AG04449 (cell line): Measurements from ENCODE around the gene MBTD1.

Source experiments
- CTCF ChIA-PET: fragments of 350-600 bp; formaldehyde crosslinking; extraction: SDS; loops from one replicate; lab custom pipeline; 2021; ENCODE audit warnings: antibody characterized with exemption; lab: Yijun Ruan, JAX
- POLR2A ChIA-PET: fragments of 400-600, 350-600 bp; formaldehyde crosslinking; extraction: SDS; loops from one replicate; lab custom pipeline; 2020; ENCODE audit warnings: antibody characterized with exemption, inconsistent platforms; lab: Yijun Ruan, JAX
- DNase-seq: peaks from one replicate; pipeline ENCODE4 v3.0.0-alpha.2; 2010; ENCODE audit warnings: low read depth, low spot score
- H3K4me3 ChIP-seq: 2 replicates; pipeline ENCODE4 v1.5.1; 2011; ENCODE audit warnings: low read depth, mild to moderate bottlenecking, control low read depth, low read length
- TF ChIP-seq, protein P1 (sequence below): IDR thresholded peaks from one replicate; pipeline ENCODE4 v1.5.1; 2011; ENCODE audit warnings: mild to moderate bottlenecking, moderate library complexity, low read length, control low read depth, inconsistent platforms; ENCODE audit not compliant: insufficient read depth; ENCODE audit errors: missing control alignments

Gene MBTD1

DNA sequence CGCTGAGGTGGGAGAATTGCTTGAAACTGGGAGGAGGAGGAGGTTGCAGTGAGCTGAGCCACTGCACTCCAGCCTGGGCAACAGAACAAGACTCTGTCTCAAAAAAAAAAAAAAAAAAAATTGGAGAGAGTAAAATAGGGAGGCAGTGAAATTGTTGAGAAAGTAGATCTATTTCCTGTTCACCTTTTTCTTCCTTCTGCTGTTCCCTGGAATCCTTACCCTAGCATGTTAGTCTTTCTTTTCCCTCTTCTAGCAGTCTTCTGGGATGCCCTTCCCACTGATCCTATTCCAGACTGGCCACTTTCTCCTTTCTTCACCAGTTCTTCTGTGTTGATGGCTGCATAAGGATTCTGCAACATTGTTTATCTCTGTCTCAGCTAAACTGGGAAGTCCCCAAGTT is 90.5 kb downstream of the MBTD1 start:
- no peak for DNase-seq
- ChIA-PET POLR2A (no interaction called here), CTCF (interaction anchor here (1.9 kb wide), 1 partner anchor 169 kb away, joined by 6 read pairs; no protein-coding TSS in a partner anchor)
- no peak overlapping the region for H3K4me3 ChIP-seq
- TF ChIP-seq, protein P1, sequence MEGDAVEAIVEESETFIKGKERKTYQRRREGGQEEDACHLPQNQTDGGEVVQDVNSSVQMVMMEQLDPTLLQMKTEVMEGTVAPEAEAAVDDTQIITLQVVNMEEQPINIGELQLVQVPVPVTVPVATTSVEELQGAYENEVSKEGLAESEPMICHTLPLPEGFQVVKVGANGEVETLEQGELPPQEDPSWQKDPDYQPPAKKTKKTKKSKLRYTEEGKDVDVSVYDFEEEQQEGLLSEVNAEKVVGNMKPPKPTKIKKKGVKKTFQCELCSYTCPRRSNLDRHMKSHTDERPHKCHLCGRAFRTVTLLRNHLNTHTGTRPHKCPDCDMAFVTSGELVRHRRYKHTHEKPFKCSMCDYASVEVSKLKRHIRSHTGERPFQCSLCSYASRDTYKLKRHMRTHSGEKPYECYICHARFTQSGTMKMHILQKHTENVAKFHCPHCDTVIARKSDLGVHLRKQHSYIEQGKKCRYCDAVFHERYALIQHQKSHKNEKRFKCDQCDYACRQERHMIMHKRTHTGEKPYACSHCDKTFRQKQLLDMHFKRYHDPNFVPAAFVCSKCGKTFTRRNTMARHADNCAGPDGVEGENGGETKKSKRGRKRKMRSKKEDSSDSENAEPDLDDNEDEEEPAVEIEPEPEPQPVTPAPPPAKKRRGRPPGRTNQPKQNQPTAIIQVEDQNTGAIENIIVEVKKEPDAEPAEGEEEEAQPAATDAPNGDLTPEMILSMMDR, result no peak

DNA sequence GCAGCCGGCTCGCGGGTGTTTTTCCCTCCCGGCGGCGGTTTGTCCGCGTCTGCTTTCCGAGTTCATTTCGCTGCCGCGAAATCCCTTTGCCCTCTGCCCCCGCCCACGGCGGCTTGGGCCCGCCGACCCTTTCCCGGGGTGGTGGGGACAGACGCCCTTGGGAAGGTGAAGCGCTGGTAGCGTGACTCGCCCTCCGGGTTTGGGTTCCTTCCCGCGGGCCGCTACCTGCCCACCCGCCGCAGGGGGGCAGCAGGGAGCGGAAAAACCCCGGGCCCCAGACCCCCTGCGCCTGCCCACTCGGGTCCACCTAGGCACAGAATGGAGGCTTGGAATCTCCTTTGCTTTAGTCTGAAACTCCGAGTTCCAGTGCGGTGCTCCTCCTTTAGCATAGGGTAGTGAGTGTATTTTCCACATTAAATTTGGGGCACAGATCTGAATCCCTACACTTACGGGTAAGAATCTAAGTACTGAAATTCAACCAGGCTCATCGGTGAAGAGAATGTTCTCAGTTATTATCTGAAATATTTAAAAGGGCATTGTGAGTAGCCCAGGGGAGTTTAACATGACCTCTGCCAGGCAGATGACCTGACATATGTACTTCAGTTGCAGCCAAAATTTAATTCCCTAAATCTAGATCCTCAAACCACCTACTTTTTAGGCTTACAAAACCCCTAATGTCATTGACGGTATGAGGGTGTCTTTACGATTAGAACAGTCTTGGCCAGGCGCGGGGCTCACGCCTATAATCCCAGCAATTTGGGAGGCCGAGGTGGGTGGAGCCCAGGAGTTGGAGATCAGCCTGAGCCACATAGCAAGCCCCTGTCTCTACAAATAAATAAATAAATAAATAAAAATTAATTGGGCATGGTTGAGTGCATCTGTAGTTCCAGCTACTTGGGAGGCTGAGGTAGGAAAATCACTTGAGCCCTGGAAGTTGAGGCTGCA is 92.6 kb downstream of the MBTD1 start:
- TF ChIP-seq, protein P1, result peak; percentile 89
- no peak for DNase-seq
- CTCF ChIA-PET, result interaction anchor here (0.7 to 1.3 kb wide), 5 partner anchors 9 to 167 kb away, joined by 3 to 8 read pairs (median 4); no protein-coding TSS in a partner anchor
- H3K4me3 ChIP-seq, result peak overlapping the region; percentile 82
- POLR2A ChIA-PET, result interaction anchor here (0.5 to 1.7 kb wide), 3 partner anchors 13 to 301 kb away, joined by 3 to 4 read pairs (median 4); partner anchors contain the start of gene TOB1

DNA sequence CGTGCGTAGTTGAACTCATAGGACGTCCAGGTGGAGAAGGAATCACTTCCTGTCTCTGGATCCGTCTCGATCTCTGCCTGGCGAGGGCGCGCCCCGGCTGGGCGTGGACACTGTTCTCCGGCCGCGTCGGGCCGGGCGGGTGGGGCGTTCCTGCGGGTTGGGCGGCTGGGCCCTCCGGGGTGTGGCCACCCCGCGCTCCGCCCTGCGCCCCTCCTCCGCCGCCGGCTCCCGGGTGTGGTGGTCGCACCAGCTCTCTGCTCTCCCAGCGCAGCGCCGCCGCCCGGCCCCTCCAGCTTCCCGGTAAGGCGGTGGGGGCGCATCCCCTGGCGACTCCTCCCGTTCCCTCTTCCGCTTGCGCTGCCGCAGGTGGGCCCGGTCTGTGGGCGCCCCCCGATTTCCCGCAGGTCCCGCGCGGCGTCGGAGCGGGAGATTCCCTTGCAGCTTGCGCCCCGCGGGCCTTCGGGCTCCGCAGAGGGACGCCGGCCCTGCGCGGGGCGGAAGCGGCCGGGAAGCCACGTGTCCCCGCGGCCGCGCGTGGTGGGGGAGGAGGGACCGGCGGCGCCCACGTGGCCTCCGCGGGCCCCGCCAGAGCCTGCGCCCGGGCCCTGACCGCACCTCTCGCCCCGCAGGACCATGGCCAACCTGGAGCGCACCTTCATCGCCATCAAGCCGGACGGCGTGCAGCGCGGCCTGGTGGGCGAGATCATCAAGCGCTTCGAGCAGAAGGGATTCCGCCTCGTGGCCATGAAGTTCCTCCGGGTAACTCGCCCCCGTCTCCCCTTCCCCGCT is 93.5 kb downstream of the MBTD1 start, which contains the start of gene NME2:
Gene NME2 (plus strand): TSS at position 214 of the 789 bp plus-strand sequence. CDS start 420 bp downstream, at position 634.
- TF ChIP-seq, protein P1, result peak; percentile 23
- peak within 1 kb of the TSS; percentile 82 for H3K4me3 ChIP-seq
- CTCF ChIA-PET, result interaction anchor here (0.6 to 2.1 kb wide), 5 partner anchors 10 to 167 kb away, joined by 3 to 8 read pairs (median 5); no protein-coding TSS in a partner anchor
- POLR2A ChIA-PET, result interaction anchor here (0.7 to 1.7 kb wide), 6 partner anchors 9 to 300 kb away, joined by 3 to 5 read pairs (median 4); partner anchors contain the start of genes NME1 and TOB1
- no peak for DNase-seq

DNA sequence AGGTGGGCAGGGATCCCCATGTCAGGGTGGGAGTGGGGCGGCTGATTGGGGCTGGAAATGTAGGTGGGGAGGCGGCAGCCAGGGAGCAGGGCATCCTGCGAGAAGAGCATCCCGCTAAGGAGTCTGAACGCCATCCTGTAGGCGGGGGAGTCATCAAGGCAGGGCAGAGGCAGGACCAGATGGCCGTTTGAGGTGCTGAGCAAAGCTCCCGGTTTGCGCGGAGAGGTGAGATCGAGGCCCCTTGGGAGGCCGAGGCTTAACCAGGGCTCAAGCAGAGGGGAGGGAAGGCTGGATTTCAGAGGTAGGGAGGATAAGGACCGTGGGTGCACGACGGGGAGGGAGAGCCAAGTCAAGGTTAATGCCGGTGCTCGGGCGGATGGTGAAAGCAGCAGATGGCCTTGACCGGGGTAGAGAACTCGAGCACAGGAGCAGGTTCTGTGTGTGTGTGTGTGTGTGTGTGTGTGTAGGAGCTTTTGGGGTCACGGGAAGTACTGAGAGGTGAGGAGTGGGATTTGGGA is 94.1 kb downstream of the MBTD1 start:
- POLR2A ChIA-PET, result interaction anchor here (0.7 to 1.7 kb wide), 6 partner anchors 10 to 300 kb away, joined by 3 to 5 read pairs (median 4); partner anchors contain the start of genes NME1 and TOB1
- peak overlapping the region; percentile 82 for H3K4me3 ChIP-seq
- CTCF ChIA-PET, result interaction anchor here (0.6 to 2.1 kb wide), 5 partner anchors 10 to 167 kb away, joined by 3 to 8 read pairs (median 5); no protein-coding TSS in a partner anchor
- no peak for DNase-seq
- TF ChIP-seq, protein P1, result no peak

DNA sequence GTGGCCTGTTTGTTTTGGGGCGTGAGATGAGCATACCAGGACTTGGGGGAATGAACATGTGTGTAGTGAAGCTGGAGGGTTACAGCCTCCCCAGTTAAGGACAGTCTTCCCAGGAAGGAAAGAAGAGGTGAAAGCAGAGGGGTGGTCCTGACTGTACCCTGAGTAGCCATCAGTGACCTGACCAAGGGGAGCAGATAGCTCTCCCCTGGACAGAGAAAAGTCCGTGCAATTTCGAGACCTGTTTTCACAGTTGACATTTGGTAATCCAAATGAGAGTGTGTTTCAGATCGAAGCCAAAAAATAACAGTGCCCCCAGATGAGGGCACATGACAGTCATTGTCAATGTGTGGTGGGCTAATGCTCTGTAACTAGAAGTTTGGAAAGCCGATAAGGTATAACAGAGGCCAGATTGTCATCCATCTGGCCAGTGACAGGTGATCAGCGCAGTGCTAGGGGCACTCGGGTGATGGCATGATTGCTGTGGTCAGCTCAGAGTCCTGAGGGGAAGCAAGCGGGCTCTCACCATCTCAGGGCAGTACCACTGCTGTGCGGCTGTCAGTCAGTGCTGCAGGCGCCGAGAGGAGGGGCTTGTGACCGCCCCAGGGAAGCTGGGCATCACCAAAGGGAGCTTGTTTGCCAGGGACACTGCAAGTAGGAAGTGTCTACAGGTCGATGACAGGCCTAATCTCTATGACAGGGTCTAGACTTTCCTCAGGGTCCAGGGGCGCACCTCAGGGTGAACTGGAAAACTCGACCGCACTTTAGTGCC is 94.8 kb downstream of the MBTD1 start:
- H3K4me3 ChIP-seq, result no peak overlapping the region
- ChIA-PET CTCF (interaction anchor here (1.0 to 2.1 kb wide), 4 partner anchors 10 to 166 kb away, joined by 4 to 10 read pairs (median 8); partner anchors contain the start of gene NME1), POLR2A (interaction anchor here (0.9 to 1.7 kb wide), 5 partner anchors 10 to 299 kb away, joined by 3 to 5 read pairs (median 4); partner anchors contain the start of genes NME1 and TOB1)
- no peak for DNase-seq
- TF ChIP-seq, protein P1, result no peak
